HK-2 (cell line): ENCODE measurements around the gene RNF126.
"Not testable (repeated sequence)": the region's sequence is repeated elsewhere in the genome, so short reads cannot be mapped to it uniquely, and the experiment has no call there.

Experiments used
- DNase-seq: peaks from one replicate; pipeline ENCODE4 v3.0.0-alpha.2; 2018; ENCODE audit not compliant: unreplicated experiment

RNF126 gene

GRCh38 chr19:611481-611868 lies 51.5 kb downstream of the RNF126 start:
- peak; percentile 77 for DNase-seq

DNA sequence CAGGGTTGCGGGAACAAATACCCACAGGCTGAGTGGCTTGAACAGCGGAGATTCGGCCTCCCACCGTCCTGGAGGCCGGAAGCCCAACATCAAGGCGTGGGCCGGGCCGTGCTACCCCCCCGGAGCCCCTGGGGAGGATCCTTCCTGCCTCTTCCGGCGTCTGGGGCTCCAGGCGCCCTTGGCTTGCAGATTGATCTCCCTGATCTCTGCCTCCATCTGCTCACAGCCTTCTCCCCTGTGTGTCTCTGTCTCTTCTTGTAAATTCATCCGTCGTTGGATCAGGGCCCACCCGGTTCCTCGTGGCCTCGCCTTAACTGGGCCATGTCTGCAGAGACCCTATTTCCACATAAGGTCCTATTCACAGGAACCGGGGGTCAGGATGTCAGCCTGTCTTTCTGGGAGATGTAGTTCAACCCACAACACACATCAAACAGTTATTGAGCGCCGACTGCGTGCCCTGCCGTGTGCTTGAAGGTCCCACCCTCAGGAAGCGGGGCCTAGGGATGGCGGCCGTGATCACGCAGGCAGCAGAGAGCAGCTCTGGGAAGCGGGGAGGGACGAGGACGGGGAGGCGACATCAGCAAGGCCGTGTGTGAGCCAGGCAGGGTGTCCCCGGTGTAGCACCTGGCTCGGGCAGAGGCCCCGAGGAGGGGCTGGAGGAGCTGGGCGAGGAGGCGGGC lies 52.1 kb downstream of the RNF126 start:
- DNase-seq: peak; percentile 51

DNA sequence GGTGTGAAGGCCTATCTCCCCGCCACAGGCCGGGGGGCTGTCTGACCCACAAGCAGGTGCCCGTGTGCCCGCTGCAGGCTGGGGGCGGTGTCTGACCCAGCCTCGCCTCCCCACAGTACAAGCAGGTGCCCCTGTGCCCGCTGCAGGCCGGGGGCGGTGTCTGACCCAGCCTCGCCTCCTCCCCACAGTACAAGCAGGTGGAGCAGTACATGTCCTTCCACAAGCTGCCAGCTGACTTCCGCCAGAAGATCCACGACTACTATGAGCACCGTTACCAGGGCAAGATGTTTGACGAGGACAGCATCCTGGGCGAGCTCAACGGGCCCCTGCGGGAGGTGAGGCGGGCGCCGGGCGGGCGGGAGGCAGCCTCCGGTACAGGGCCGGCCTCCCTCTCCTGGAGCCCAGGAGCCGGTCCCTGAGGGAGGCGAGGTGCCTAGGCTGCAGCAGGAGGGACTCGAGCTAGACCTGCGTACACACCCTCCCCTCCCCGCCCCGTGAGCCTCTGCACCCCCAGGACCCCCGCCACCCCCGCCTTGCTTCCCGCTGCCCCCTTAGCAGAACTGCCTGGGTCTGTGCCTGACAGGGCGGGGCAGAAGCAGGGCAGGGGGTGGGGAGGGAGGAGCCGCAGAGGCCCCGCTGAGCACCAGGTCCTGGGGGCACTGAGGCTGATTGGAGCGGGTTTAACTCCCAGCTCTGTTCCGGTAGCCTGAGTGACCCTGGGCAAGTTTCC lies 52.8 kb downstream of the RNF126 start:
- no peak for DNase-seq

DNA sequence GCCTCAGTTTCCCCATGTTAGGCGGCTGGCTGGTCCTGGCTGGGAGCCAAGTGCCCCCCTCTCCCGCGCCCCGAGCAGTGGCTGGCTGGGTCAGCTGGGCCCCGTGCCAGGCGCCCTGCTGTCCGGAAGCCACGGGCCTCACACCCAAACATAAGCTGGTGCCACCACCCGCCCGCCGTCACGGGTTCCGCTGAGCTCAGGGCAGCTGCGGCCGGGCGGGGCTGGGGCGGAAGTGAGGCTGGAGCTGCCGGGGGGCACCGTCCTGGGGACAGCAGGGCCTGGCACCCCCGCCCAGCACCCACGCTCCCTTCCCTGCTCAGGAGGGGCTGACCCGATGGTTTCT lies 54.0 kb downstream of the RNF126 start:
- no peak for DNase-seq

- DNase-seq: no peak
These were observed 54.6 kb downstream of the RNF126 start for GRCh38 chr19:608155-609003.

- no peak for DNase-seq
These were observed 55.5 kb downstream of the RNF126 start for GRCh38 chr19:607301-608154.

- not testable (repeated sequence) for DNase-seq
These were observed 57.7 kb downstream of the RNF126 start for GRCh38 chr19:605061-605971.

GRCh38 chr19:604355-604754 lies 58.7 kb downstream of the RNF126 start:
- no peak for DNase-seq

- not testable (repeated sequence) for DNase-seq
These were observed 59.2 kb downstream of the RNF126 start for GRCh38 chr19:603779-604178.

DNA sequence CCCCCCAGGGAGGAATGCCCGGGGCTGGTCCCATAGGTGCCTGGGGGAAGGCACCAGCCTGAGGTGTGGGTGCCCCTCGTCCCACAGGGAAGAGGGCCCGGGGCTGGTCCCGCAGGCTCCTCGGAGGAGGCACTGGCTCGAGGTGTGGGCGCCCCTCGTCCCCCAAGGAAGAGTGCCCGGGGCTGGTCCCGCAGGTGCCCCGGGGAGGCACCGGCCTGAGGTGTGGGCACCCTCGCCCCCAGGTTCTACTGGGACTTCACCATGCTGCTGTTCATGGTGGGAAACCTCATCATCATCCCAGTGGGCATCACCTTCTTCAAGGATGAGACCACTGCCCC lies 59.7 kb downstream of the RNF126 start:
- DNase-seq: not testable (repeated sequence)

DNA sequence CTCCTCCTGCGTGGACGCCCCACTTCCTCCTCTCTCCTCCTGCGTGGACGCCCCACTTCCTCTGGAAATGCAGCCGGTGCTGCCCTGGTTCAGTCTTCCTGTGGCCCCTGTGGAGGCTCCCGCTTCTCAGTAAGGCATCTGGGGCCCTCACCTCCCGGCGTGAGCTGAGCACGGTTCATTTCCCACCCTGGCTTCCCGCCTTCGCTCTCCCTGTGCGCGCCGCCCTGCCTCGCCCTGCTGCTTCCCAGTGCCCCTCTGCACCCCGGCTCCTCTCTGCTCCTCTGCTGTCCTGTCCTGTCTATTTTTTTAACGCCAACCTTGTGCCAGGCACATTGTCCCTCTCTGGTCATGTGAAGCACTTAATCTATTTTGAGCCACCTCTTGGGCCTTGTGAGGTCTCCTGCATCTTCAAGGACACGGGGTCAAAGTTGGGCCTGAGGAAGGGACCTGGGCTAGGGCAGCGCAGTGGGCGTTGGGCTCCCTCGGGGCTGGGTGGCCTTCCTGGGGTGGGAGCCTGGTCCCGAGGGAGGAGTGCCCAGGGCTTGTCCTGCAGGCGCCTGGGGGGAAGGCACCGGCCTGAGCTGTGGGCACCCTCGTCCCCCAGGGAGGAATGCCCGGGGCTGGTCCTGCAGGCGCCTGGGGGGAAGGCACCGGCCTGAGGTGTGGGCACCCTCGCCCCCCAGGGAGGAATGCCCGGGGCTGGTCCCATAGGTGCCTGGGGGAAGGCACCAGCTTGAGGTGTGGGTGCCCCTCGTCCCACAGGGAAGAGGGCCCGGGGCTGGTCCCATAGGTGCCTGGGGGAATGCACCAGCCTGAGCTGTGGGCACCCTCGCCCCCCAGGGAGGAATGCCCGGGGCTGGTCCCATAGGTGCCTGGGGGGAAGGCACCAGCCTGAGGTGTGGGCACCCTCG lies 60.4 kb downstream of the RNF126 start:
- DNase-seq: no peak

DNA sequence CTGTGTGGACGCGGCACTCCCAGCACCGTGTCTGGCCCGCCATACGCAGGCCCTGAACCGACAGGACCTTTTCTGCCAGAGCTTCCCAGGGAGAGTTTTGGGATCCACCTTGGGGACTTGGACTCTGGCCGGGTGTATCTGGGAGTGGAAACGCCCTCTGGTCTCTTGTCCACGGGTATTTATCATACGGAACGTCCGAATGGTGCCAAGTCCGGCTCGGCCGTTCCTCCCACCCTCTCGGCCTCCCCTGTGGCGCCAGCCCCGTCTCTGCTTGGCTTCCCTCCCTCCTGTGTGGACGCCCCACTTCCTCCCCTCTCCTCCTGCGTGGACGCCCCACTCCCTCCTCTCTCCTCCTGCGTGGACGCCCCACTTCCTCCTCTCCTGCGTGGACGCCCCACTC lies 61.2 kb downstream of the RNF126 start:
- DNase-seq: no peak

- DNase-seq: no peak
These were observed 61.7 kb downstream of the RNF126 start for GRCh38 chr19:601310-601709.
